Calu3 (cell line): Measurements from ENCODE around the gene MYOF. TPM values are rescaled to one million over a fixed set of nuclear protein-coding genes. Genes with fewer than 3 reads are reported as not detected.
"Not testable (repeated sequence)": the region's sequence is repeated elsewhere in the genome, so short reads cannot be mapped to it uniquely, and the experiment has no call there.

Experiments
- BruUV-seq: library from RNA; stranded (reverse); fragments of 400-500 nt; replicated peaks from 2 replicates; lab custom pipeline; 2021; lab: Mats Ljungman, UMichigan
- CTCF ChIA-PET: fragments of 300-600 bp; sonication (Branson Sonifier 250); formaldehyde crosslinking; loops from one replicate; lab custom pipeline; 2022; ENCODE audit warnings: antibody characterized with exemption; lab: Charles Lee
- DNase-seq: peaks from one replicate; pipeline ENCODE4 v3.0.0; 2022
- H3K27ac Mint-ChIP-seq: one replicate; pipeline ENCODE4 v1.8.0; 2022; ENCODE audit warnings: mixed read lengths; ENCODE audit not compliant: unreplicated experiment
- H3K27me3 Mint-ChIP-seq: one replicate; pipeline ENCODE4 v1.8.0; 2022; ENCODE audit warnings: mixed read lengths; ENCODE audit not compliant: unreplicated experiment
- H3K36me3 Mint-ChIP-seq: one replicate; pipeline ENCODE4 v1.8.0; 2022; ENCODE audit warnings: mild to moderate bottlenecking, moderate library complexity, mixed read lengths; ENCODE audit not compliant: insufficient read depth, unreplicated experiment
- H3K4me1 Mint-ChIP-seq: one replicate; pipeline ENCODE4 v1.8.0; 2022; ENCODE audit warnings: mild to moderate bottlenecking, low read depth, mixed read lengths; ENCODE audit not compliant: unreplicated experiment
- H3K4me3 Mint-ChIP-seq: one replicate; pipeline ENCODE4 v1.8.0; 2022; ENCODE audit warnings: mild to moderate bottlenecking, low read depth, moderate library complexity, mixed read lengths; ENCODE audit not compliant: unreplicated experiment
- H3K9me3 Mint-ChIP-seq: one replicate; pipeline ENCODE4 v1.8.0; 2022; ENCODE audit warnings: low read depth, mixed read lengths; ENCODE audit not compliant: unreplicated experiment
- CTCF ChIP-seq: fragments of 200-600 bp; IDR thresholded peaks from one replicate; pipeline ENCODE4 v1.8.0; 2022; ENCODE audit warnings: antibody characterized with exemption; ENCODE audit not compliant: unreplicated experiment
- intact Hi-C: fragments of 100-400 bp; cut with micrococcal nuclease; formaldehyde crosslinking; loops from one replicate; pipeline ENCODE4 v1.10.0; 2022; ENCODE audit not compliant: unreplicated experiment
- total RNA-seq: library from RNA; stranded (reverse); gene quantifications from 2 replicates; pipeline ENCODE4 v1.2.3, GENCODE V29; 2022

MYOF gene
- total RNA-seq, 1 experiment from 2014 or later, result 474 TPM

- Mint-ChIP-seq H3K27ac (peak overlapping the region; percentile 93), H3K36me3 (peaks cover 92% of the 10 kb centered on the region), H3K4me1 (peaks cover 70% of the 10 kb centered on the region), H3K27me3 (no peaks in the 10 kb centered on the region), H3K4me3 (no peak overlapping the region), H3K9me3 (peaks cover 2% of the 10 kb centered on the region)
- CTCF ChIA-PET, result interaction anchor here (0.7 to 2.1 kb wide), 5 partner anchors 8 to 62 kb away, joined by 3 to 7 read pairs (median 4); no protein-coding TSS in a partner anchor
- DNase-seq, result peak; percentile 91
- intact Hi-C loops, result no loop called here
- no peak for TF ChIP-seq CTCF
- BruUV-seq, result TSS peak; percentile 38
Observed at GRCh38 chr10:93445097-93445960, 36.8 kb downstream of the MYOF start.

- no peak for DNase-seq
- no peaks in the 10 kb centered on the region for H3K27me3 Mint-ChIP-seq
- H3K4me3 Mint-ChIP-seq, result peak overlapping the region; percentile 25
- peaks cover 89% of the 10 kb centered on the region for H3K36me3 Mint-ChIP-seq
- no TSS peak for BruUV-seq
- no peak for TF ChIP-seq CTCF
- H3K4me1 Mint-ChIP-seq, result peaks cover 80% of the 10 kb centered on the region
- peaks cover 2% of the 10 kb centered on the region for H3K9me3 Mint-ChIP-seq
- intact Hi-C loops, result no loop called here
- CTCF ChIA-PET, result interaction anchor here (0.7 kb wide), 2 partner anchors 37 to 1588 kb away, joined by 4 read pairs; no protein-coding TSS in a partner anchor
- peak overlapping the region; percentile 74 for H3K27ac Mint-ChIP-seq
Observed at GRCh38 chr10:93443481-93443880, 38.7 kb downstream of the MYOF start.

- peaks cover 89% of the 10 kb centered on the region for H3K36me3 Mint-ChIP-seq
Observed at GRCh38 chr10:93442721-93443120, 39.4 kb downstream of the MYOF start.

GRCh38 chr10:93440591-93441091, 41.5 kb downstream of the MYOF start:
- peak overlapping the region; percentile 57 for H3K4me3 Mint-ChIP-seq
- peaks cover 85% of the 10 kb centered on the region for H3K36me3 Mint-ChIP-seq
- no peaks in the 10 kb centered on the region for H3K27me3 Mint-ChIP-seq
- peaks cover 76% of the 10 kb centered on the region for H3K4me1 Mint-ChIP-seq
- peak overlapping the region; percentile 99 for H3K27ac Mint-ChIP-seq
- peaks cover 2% of the 10 kb centered on the region for H3K9me3 Mint-ChIP-seq
- CTCF ChIA-PET, result interaction anchor here (0.7 to 2.2 kb wide), 3 partner anchors 26 to 77 kb away, joined by 3 to 5 read pairs (median 4); partner anchors contain the start of gene MYOF
- no TSS peak for BruUV-seq
- no peak for TF ChIP-seq CTCF
- DNase-seq, result no peak
- intact Hi-C loops, result no loop called here

More at GRCh38 chr10:93442721-93443120, 39.4 kb downstream of the MYOF start:
- BruUV-seq, H3K9me3 Mint-ChIP-seq, DNase-seq, intact Hi-C loops, H3K27me3 Mint-ChIP-seq, H3K4me3 Mint-ChIP-seq: not testable (repeated sequence)
- Mint-ChIP-seq H3K4me1 (peaks cover 80% of the 10 kb centered on the region), H3K27ac (peak overlapping the region; percentile 86)
- CTCF ChIA-PET, result interaction anchor here (0.7 to 1.0 kb wide), 2 partner anchors 31 to 1589 kb away, joined by 3 to 4 read pairs; no protein-coding TSS in a partner anchor
